Measurements from ENCODE around the gene FOXN1. TPM values are rescaled to one million over a fixed set of nuclear protein-coding genes. Genes with fewer than 3 reads are reported as not detected.
A peak's percentile ranks its signal among the peaks of the same experiment; 100 is the strongest.

Gene FOXN1
- total and polyA plus RNA-seq, 2 of the 13 experiments (the other 11 are each of a cell fraction or from before 2014, with no cell fraction given): 0.01 TPM; not detected in 1

DNA sequence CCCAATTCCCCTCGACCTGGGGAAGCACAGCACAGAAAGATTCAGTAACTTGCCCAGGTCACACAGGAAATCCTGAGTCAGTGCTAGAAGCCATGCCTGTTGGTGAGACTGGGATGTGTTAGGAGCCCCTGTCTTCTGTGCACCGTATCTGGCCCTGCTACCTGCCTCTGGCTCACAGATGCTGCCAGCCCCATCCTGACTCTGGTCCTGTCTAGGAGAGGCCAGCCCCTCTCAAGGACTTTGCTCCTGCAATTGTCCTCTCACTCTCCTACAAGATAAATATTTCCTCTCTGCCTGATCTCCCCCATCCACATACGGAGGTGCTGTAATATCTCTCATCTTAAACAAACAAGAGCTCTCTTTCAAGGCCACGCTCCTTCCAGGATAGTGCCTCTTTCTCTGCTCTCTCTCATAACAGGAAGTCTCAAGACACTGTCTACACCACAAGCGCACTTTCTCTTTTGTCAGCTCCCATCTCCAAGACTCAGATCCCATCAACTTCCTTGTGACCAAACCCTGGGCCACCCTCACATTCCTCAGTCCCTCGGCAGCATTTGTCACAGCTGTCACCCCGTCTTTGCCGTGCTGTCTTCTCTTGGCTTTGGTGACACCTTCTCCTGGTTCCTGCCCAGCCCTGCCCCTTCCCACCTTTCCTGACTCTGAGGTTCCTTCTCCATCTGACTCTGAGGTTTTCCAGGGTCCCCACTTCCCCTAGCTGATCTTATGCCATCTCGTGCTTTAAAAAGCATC is 30.8 kb upstream of the FOXN1 start (continued):
- TF ChIP-seq, protein P1, sequence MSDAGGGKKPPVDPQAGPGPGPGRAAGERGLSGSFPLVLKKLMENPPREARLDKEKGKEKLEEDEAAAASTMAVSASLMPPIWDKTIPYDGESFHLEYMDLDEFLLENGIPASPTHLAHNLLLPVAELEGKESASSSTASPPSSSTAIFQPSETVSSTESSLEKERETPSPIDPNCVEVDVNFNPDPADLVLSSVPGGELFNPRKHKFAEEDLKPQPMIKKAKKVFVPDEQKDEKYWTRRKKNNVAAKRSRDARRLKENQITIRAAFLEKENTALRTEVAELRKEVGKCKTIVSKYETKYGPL (CRISPR knock-in tag; IDR thresholded peaks at IDR 0.05): no peak
- TF ChIP-seq ZNF44 (CRISPR knock-in tag; IDR thresholded peaks at IDR 0.05) (0 out of 2 replicates have a peak, but pooled peaks have one; percentile 28), CEBPG (CRISPR knock-in tag; IDR thresholded peaks at IDR 0.05) (peak; percentile 45; the same call in 1 of the 2 replicates), ZNF768 (CRISPR knock-in tag; IDR thresholded peaks at IDR 0.05) (peak; percentile 63), FOXP1 (IDR thresholded peaks at IDR 0.05) (no peak), FOXP1 (CRISPR knock-in tag; IDR thresholded peaks at IDR 0.05) (peak; percentile 56; the same call in 1 of the 2 replicates), FOXA1 (IDR thresholded peaks at IDR 0.05) (no peak), FOXA1 (CRISPR knock-in tag; IDR thresholded peaks at IDR 0.05) (peak; percentile 56; the same call in 1 of the 2 replicates), FOXA3 (CRISPR knock-in tag; IDR thresholded peaks at IDR 0.05) (peak; percentile 60), FOXK1 (CRISPR knock-in tag; IDR thresholded peaks at IDR 0.05; ENCODE audit: borderline replicate concordance, low read depth) (no peak), GATAD2A (CRISPR knock-in tag; IDR thresholded peaks at IDR 0.05) (peak; percentile 73), HNF4A (CRISPR knock-in tag; IDR thresholded peaks at IDR 0.05) (peak; percentile 77), ZNF232 (CRISPR knock-in tag; IDR thresholded peaks at IDR 0.05; ENCODE audit: borderline replicate concordance) (no peak)
- TF ChIP-seq, protein P2, sequence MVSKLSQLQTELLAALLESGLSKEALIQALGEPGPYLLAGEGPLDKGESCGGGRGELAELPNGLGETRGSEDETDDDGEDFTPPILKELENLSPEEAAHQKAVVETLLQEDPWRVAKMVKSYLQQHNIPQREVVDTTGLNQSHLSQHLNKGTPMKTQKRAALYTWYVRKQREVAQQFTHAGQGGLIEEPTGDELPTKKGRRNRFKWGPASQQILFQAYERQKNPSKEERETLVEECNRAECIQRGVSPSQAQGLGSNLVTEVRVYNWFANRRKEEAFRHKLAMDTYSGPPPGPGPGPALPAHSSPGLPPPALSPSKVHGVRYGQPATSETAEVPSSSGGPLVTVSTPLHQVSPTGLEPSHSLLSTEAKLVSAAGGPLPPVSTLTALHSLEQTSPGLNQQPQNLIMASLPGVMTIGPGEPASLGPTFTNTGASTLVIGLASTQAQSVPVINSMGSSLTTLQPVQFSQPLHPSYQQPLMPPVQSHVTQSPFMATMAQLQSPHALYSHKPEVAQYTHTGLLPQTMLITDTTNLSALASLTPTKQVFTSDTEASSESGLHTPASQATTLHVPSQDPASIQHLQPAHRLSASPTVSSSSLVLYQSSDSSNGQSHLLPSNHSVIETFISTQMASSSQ (IDR thresholded peaks at IDR 0.05; ENCODE audit: low read depth): no peak
- TF ChIP-seq, protein P2 (CRISPR knock-in tag; IDR thresholded peaks at IDR 0.05; ENCODE audit: borderline replicate concordance): no peak
- TF ChIP-seq, protein P3, sequence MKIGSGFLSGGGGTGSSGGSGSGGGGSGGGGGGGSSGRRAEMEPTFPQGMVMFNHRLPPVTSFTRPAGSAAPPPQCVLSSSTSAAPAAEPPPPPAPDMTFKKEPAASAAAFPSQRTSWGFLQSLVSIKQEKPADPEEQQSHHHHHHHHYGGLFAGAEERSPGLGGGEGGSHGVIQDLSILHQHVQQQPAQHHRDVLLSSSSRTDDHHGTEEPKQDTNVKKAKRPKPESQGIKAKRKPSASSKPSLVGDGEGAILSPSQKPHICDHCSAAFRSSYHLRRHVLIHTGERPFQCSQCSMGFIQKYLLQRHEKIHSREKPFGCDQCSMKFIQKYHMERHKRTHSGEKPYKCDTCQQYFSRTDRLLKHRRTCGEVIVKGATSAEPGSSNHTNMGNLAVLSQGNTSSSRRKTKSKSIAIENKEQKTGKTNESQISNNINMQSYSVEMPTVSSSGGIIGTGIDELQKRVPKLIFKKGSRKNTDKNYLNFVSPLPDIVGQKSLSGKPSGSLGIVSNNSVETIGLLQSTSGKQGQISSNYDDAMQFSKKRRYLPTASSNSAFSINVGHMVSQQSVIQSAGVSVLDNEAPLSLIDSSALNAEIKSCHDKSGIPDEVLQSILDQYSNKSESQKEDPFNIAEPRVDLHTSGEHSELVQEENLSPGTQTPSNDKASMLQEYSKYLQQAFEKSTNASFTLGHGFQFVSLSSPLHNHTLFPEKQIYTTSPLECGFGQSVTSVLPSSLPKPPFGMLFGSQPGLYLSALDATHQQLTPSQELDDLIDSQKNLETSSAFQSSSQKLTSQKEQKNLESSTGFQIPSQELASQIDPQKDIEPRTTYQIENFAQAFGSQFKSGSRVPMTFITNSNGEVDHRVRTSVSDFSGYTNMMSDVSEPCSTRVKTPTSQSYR (CRISPR knock-in tag; IDR thresholded peaks at IDR 0.05; ENCODE audit: borderline replicate concordance): 0 out of 2 replicates have a peak, but pooled peaks have one; percentile 19
- TF ChIP-seq, protein P4, sequence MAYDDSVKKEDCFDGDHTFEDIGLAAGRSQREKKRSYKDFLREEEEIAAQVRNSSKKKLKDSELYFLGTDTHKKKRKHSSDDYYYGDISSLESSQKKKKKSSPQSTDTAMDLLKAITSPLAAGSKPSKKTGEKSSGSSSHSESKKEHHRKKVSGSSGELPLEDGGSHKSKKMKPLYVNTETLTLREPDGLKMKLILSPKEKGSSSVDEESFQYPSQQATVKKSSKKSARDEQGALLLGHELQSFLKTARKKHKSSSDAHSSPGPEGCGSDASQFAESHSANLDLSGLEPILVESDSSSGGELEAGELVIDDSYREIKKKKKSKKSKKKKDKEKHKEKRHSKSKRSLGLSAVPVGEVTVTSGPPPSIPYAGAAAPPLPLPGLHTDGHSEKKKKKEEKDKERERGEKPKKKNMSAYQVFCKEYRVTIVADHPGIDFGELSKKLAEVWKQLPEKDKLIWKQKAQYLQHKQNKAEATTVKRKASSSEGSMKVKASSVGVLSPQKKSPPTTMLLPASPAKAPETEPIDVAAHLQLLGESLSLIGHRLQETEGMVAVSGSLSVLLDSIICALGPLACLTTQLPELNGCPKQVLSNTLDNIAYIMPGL (CRISPR knock-in tag; IDR thresholded peaks at IDR 0.05; ENCODE audit: borderline replicate concordance in 1 of 2, low read depth in 1 of 2): no peak

Measured in HepG2 (cell line).